ENCODE data around the gene CDC42BPG.
"Not testable (repeated sequence)": the region's sequence is repeated elsewhere in the genome, so short reads cannot be mapped to it uniquely, and the experiment has no call there.

The CDC42BPG gene

DNA sequence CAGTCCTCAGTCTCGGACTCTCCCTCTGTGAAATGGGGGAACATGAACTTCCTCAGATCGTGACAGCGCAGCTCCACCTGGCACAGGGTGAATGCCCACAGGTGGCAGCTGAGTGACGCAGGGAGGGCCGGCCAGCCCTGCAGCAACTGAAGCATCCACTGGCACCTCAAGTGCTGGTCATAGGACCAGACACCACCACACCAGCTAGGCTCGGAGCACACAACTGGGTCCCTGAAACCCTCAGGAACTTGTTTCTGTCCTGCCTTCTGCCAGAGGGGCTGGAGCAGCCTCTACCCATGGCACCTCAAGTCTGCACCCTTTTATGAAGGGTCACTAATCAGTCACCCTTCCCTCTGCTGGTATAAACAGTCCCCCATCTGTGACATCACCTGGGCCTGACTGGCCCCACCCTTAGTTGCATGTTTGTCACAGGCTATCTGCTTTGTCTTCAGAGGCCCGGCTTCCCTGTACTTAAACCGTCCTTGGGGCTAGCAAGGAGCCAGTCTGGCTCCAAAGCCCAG, 7.4 kb upstream of the CDC42BPG start:
- no peak for FAIRE-seq

DNA sequence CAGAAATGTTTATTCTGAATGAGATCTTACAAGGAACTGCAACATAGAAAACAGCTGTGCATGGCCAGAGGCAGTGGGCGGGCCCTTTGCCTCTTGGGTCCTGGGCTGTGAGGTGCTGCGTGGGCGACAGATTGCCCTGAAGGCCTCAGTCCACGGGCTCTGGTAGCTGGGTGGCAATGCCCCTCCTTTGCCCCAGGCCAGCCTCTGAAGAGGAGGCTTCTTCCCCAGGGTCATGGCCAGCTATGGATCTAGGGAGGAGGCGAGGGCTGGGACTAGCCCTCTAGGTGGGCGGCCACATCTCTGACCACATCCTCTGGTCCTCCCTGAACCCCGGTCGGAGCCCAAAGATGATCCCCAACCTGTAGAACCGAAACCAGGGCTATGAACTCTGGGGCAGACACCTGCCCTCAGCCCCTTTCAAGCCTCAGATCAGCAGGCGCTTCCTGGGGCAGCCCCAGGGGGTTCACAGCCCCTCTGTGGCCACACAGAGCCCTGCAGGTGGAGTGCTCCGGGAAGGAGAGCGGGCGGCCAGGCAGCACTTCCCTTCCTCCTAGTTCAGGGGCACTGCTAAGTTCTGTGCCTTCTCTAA, 6.6 kb upstream of the CDC42BPG start:
- DNase-seq (ENCODE audit: low spot score) (no peak), FAIRE-seq (no peak)

More for the DNA sequence above, 7.4 kb upstream of the CDC42BPG start:
- DNase-seq (ENCODE audit: low spot score) = no peak

DNA sequence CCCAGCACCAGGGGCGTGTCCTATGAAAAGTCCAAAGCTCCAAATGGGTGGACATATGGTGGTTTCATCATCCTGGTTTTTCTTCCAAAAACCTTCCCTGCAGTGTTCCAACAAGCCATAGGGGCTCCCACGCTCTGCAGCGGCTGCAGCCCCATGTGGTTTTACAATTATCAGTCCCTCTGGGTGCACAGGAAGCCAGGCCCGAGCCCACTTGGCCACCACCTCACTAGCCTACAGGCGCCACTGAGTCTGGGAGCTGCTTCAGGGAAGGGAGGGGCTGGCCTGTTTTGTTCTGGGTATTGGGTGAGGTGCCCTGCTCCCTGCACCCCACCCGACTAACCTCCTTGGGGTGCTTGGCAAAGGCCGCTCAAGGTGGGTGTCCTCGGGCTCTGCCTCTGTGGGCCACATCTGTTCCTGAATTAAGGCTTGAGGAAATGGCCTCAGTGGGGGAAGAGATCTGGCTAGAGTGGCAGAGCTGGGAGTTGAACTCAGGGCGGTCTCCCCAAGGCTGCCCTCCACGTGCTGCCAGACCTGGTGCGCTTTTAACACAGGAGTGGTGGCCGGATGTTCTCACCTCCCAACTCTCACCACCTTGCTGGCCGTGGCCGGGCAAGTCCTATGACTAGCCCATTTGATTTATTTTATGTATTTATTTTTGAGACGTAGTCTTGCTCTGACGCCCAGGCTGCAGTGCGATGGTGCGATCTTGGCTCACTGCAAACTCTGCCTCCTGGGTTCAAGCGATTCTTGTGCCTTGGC, 5.3 kb upstream of the CDC42BPG start:
- FAIRE-seq (no peak), DNase-seq (ENCODE audit: low spot score) (no peak)

DNA sequence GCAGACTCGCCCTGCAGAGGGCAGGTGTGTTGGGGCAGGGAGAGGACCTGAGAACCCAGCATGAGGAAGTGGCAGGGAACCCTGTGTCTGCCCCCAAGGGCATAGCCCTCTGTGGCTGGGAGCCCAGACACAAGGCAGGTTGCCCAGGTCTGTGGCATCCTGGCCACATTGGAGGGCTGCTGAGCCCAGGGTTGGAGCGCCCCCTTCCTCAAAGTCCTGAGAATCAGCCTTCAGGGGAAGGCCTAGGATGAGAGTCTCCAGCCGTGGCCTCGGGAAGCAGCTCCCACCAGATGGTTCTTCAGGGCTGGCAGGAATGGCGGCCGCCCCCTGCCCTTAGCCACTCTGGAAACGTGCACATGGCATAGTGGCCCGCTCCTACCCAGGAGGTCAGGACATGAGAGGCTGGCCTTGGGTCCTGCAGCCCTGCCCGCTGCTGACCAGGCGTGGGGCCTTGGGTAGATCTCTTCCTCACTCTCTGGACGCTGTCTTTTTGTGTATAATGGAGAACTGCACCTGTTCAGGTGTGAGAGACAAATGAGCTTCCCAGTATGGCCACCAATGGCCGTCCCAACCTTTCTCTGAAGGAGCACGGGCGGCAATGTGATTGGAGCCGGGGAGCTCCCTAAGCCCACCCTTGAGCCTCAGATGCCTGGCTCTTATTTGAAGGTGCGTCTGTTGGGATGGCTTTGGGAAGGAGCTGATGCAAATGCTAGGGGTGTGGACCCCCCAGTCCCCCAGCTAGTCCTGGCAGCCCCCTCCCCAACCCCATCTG, 4.6 kb upstream of the CDC42BPG start:
- DNase-seq (ENCODE audit: low spot score) (no peak), FAIRE-seq (no peak)

DNA sequence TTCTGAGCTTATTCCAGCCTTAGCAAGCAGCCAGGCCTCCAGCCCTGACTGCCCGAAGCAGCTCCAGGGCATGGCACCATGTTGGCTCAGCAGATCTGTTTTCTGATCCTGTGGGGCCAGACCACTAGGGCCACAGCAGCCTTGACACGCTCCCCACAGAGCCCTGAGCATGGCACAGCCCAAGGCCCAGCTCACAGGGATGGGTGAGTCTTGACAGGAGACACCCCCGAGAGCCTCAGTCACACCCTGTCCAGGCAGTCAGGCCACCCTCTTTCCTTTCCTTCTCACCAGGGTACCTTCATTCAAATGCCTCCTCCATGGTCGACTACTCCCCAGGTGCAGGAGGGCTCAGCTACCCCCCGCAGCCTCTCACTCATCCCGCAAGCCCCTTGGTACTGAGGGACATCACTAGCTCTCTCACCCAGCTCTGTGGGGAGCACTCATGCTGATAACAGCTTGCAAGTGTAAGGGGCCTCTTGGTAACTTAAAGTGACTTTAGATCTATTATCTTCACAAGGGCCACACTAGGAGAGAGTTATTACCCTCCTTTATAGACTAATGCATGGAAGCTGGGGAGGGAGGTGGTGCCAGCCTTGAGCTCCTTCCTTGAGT, 3.9 kb upstream of the CDC42BPG start:
- FAIRE-seq (no peak), DNase-seq (ENCODE audit: low spot score) (no peak)

DNA sequence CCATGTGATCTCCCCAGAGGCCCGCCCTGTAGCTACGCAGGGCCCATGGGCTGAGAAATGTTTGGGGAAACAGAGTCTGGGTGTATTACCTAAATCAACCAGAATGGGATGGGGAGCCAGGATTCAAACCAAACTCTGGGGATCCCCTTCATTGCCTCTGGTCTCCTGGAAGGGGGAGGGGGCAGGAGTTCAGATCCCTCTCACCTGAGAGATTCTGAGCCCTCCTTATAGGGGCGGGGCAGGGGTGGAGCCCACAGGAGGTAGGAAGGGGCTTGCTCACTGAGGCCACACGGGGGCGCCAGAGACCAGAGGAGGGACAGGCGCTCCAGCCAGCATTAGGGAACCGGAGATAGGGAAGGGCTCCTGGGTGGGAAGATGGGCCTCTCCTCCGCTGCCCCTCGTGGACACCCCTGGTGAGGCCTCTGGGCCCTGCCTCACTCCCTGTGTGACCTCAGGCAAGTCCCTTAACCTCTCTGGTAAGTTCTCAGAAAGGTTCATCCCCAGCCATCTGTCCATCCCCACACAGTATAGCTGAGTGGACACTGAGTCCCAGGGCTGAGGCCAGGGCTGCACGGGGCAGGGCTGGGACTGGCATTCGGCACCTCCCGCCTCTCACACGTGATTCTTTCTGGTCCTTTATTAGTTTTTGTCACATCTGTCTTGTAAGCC, 2.7 kb upstream of the CDC42BPG start:
- no peak for FAIRE-seq

DNA sequence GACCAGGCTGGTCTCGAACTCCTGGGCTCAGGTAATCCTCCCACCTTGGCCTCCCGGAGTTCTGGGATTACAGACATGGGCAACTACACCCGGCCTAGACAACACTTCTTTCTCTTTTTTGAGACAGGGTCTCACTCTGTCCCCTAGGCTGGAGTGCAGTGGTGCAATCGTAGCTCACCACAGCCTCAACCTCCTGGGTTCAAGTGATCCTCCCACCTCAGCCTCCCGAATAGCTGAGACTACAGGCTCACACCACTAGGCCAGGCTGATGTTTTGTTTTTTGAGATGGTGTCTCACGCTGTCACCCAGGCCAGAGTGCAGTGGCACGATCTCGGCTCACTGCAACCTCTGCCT, 1.3 kb upstream of the CDC42BPG start:
- not testable (repeated sequence) for FAIRE-seq; DNase-seq (ENCODE audit: low spot score)

More for the DNA sequence above, 2.7 kb upstream of the CDC42BPG start:
- DNase-seq (ENCODE audit: low spot score) = peak; percentile 90

DNA sequence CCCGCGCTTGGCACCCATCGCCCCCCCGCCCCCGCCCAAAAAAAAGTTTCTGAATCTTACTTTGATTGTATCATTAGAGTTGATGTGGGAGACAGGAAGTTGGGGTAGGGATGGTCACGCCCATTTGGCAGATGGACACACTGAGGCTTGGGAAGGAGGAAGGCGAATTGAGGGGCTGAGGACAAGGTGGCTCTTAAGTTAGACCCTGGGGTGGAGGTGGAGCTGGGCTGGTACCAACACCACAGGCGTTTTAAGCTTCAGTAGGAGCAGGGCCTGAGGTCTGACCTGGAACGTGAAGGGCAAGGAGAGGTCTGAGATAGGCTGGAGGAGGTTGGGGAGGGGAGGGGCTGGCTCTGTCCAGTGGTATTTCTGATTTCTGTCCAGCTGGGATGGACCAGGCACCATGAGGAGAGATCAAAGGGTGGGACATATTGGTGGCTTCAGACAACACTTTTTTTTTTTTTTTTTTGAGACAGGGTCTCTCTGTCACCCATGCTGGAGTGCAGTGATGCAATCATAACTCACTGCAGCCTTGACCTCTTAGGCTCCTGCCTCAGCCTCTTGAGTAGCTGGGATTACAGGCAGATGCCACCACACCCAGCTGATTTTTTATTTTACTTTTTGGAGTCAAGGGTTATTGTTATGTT, 799 bp upstream of the CDC42BPG start:
- DNase-seq (ENCODE audit: low spot score) (no peak), FAIRE-seq (no peak)

DNA sequence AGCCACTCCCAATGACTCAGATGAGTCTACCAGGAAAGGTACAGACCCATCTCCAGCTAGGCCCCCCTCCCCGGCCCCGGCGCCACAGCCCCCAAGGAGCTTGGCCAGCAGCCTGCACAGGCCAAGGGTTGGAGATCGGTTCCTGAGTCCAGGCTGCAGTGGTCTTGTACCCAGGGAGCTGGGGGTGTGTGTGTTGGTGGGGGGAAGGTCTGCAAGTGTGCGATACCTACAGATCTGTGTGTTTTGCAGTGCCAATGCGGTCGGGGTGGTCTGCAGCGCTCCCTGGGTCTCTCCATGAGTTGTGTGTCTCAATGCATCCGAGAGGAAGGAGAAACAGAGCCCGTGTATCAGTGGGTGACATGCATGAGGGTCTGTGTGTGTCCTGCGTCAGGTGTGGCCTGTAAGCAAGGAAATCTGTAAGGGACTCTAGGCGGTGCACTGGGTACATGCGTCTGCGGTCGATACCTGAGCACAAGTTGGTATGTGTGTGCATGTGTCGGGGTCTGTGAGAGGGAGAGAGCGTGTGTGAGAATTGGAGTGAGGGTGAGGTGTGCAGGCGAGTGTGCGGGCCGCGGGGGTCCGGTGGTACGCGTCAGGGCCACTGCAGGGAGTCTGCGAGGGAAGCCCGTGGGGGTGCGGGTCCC, 645 bp downstream of the CDC42BPG start:
- DNase-seq (ENCODE audit: low spot score) = peak; percentile 40
- FAIRE-seq = no peak

DNA sequence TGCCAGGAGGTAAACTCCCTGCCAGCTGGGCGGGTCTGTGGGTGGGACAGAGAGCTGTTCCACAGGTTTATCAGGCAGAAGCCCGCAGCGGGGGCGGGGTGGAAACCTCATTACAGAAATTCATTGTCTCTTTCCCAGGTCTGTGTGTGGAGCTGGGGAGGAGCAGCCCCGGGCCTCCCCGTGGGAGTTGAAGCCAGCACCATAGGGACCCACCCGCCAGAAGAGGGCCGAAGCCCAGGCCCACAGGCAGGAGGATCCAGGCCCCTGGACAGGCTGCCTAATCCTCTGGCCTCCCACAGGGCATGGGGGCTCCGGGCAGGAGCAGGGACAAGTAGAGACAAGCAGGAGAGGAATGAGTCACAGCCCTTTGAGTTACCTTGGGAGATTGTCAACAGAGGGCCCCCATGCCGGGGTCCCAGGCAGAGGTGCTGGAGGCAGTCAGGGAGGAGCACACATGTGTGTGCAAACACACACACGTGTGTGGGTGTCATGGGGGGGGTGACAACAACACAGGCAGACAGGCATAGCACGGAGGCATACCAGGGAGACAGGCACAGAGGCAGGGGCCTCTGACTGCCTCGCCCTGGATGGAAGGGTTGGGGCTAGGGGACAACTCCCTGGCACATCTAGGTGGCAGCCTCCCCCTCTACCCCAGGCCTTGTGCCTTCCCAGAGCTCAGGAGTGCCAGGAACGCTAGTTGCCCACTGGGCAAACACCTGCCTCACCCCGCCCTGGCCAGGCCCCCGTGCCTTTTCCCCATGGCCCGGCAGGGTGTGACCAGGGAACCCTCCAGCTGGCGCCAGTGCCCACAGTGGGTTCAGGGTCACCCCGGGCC, 1.4 kb downstream of the CDC42BPG start:
- DNase-seq (ENCODE audit: low spot score) (peak; percentile 71), FAIRE-seq (peak; percentile 90)

DNA sequence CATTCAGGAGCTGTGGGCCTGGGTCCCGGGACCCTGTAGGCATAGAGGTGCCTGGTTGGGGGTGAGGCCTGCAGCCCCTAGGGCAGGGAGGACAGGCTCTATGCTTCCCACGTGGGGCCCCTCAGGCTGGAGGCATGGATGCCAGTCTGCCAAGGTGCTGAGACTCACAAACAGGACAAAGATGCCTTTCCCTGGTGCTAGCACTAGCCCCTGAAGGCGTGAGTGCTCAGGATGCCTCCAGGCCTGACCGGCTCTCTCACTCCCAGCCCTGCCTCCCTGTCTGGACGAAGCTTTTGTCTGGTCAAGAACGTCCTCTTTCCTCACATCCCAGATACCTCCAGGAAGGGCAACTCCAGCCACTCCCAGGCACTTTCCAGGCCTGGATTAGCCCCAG, 2.1 kb downstream of the CDC42BPG start:
- no peak for DNase-seq (ENCODE audit: low spot score)
- no peak for FAIRE-seq

DNA sequence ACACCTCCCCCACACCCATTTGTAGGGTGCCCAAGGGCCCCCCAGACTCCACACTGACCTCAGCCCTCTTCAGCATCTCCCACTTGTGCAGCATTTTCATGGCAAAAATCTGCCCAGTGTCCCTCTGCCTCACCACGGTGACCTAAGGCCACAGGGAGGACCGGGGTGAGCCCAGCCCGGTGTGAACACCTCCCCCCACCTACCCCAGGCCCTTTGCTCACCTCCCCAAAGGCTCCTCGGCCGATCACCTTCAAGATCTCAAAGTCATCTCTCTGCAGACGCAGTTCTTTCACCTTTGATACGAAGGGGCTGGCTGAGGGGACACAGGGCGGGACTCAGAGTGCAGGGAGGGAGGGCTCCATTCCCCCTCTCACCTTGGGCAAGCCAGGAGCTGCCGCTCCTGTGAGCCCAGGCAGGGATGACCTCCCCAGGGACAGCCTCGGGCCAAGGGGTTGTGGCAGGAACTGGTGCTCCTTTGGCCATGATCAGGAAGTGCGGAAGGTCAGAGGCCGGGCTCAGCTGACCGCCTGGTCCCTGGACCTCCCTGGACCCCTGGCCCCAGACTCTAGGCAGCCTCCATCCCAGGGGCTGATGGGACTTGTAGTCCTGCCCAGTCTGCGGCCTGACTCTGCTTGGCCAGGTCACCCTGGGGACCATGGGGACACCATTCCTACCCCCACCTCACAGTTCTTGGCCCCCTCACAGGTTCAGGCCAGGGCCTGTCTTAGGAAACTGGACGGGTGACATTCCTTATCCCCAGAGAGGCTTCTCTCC, 2.7 kb downstream of the CDC42BPG start:
- DNase-seq (ENCODE audit: low spot score) (no peak), FAIRE-seq (no peak)

DNA sequence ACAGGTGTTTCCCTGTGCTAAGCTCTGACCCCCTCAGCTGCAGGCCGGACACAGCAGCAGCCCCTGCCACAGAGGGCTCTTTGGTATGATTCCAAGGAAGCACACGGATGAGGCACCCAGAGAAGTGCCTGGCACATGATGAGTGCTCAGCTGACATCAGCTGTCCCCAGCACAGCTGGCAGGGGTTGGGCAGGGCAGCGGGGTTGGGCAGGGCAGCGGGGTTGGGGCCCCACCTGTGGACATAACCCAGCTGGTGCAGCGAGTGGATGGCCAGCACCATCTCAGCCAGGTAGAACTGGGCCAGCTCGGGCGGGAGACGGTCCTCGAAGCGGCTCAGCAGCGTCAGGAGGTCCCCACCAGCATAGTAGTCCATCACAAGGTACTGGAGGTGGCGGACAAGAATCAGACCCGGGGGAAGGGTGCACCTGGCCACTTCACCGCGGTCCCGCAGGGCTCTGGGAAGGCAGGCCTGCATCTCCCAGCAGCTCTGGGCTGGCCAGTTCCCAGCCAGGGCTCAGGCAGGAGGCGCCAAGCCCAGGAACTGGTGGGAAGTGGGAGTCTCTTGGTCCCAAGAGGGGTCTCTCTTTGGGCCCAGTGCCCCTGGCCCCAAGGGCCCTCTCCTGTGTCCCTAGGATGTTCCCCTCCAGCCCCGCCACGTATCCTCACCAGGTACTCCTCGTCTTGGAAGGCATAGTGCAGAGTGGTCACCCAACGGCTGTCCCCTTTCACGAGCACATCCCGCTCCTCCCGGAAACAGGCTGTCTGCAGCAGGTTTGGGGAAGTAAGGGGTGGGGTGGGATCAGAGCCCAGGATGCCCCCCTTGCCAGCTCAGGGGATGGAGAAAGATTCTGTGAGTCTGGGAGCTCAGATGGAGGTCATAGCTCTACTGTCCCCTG, 4.3 kb downstream of the CDC42BPG start:
- FAIRE-seq (no peak), DNase-seq (ENCODE audit: low spot score) (no peak)

DNA sequence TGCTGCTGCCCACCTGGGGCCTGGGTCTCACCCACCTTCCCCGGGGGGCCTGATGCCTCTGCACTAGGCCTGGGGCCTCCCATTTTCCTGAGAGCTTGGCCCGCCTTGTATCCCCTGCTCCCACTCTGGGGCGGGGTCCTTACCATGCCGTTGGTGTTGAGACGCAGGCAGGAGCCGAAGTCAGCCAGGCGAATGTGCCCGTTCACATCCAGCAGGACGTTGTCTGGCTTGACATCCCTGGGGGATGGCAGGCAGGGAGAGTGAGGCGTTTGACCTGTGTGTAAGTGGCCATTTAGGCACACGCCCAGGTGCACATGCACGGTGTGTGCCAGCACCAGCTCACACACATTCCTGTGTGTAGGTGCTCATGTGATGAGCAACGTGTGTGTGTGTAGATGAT, 5.1 kb downstream of the CDC42BPG start:
- DNase-seq (ENCODE audit: low spot score) = no peak
- no peak for FAIRE-seq

DNA sequence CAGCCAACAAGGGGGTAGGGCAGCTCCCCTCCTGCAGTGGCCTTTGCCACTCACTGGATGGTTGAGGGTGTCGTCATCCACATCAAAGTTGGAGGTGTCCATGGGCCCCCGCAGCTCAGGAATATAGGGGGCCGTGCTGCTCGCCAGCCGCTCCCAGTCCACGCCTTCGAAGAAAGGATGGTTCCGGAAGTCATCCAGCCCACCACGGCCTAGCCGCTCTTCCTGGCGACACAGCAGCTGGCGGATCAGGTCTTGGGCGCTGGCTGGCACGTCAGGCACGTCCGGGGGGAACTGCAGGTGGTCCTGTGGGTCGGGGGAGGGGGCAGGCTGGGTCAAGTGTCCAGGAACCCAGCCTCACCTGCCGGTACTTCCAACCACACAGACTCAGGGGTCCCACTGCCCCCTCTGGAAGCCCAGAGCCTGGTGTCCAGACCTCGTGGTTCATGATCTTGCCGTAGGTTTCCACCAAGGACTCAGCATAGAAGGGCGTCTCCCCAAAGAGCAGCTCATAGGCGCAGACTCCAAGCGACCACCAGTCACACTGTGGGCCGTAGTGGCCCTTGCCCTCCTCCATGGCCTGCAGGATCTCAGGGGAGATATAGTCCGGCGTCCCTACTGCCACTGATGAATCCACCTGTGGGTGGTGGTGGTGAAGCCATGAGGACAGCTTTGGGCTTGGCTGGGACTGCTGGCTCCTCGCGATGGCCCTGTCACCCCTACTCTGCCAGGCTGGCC, 5.7 kb downstream of the CDC42BPG start:
- DNase-seq (ENCODE audit: low spot score) (no peak), FAIRE-seq (no peak)

DNA sequence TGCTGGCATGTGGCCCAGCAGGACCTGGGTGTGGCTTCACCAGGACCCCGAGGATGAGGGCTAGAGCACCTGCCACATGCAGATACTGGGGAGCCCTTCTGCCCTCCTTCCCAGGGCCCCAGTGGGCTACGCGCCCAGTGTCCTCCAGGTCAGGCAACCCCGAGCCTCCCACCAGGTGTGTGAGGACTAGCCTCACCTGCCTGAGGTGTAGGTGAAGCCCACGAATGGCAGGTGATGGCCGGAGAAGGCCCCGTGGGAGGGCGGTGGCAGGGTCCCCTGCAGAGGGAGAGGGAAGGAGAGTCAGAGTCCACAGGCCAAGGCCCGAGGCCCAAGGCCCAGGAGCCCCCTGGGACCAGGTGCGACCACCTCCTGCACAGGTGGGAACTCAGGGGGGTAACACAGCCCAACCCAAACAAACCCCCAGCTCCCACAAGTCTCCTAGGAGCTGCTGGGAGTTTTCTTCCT, 6.5 kb downstream of the CDC42BPG start:
- no peak for FAIRE-seq

More for the DNA sequence above, 6.5 kb downstream of the CDC42BPG start:
- DNase-seq (ENCODE audit: low spot score) = no peak

Measured in urothelium cell line (cell line).